Measurements from ENCODE around the gene KIAA1755.

- TF ChIP-seq POLR2A (IDR thresholded peaks at IDR 0.05) (no peak), CTCF (IDR thresholded peaks at IDR 0.05 in 8 of 11, conservative IDR thresholded peaks at IDR 0.05 in 3 of 11) (no peak), POLR2AphosphoS5 (IDR thresholded peaks at IDR 0.05) (no peak)
These were observed 59.2 kb downstream of the KIAA1755 start for GRCh38 chr20:38201356-38201755.

Data from spleen (tissue), 7 donors.